ENCODE data around the gene RILPL2.

DNA sequence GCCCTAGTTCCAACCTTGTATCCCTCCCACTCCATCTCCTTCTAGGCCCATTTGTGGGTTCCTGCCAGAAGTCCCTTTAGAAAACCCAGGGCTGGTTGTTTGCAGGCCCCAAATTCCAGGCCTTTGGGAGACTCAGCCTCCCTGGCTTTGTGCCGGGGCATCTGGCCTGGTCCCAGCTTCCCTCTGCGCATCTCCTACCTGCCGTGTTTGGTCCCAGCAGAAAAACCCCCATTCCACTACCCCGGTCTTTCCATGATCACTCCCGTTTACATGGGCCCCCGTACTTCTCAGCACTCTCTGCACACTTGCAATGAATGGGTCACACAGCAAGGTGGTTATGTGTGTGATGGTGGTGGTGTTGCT is 37.2 kb downstream of the RILPL2 start:
- TF ChIP-seq, protein P1, sequence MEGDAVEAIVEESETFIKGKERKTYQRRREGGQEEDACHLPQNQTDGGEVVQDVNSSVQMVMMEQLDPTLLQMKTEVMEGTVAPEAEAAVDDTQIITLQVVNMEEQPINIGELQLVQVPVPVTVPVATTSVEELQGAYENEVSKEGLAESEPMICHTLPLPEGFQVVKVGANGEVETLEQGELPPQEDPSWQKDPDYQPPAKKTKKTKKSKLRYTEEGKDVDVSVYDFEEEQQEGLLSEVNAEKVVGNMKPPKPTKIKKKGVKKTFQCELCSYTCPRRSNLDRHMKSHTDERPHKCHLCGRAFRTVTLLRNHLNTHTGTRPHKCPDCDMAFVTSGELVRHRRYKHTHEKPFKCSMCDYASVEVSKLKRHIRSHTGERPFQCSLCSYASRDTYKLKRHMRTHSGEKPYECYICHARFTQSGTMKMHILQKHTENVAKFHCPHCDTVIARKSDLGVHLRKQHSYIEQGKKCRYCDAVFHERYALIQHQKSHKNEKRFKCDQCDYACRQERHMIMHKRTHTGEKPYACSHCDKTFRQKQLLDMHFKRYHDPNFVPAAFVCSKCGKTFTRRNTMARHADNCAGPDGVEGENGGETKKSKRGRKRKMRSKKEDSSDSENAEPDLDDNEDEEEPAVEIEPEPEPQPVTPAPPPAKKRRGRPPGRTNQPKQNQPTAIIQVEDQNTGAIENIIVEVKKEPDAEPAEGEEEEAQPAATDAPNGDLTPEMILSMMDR (IDR thresholded peaks at IDR 0.05): no peak
- no peak for TF ChIP-seq POLR2A (IDR thresholded peaks at IDR 0.05)
